ENCODE measurements around the gene C10orf67.

The C10orf67 gene

DNA sequence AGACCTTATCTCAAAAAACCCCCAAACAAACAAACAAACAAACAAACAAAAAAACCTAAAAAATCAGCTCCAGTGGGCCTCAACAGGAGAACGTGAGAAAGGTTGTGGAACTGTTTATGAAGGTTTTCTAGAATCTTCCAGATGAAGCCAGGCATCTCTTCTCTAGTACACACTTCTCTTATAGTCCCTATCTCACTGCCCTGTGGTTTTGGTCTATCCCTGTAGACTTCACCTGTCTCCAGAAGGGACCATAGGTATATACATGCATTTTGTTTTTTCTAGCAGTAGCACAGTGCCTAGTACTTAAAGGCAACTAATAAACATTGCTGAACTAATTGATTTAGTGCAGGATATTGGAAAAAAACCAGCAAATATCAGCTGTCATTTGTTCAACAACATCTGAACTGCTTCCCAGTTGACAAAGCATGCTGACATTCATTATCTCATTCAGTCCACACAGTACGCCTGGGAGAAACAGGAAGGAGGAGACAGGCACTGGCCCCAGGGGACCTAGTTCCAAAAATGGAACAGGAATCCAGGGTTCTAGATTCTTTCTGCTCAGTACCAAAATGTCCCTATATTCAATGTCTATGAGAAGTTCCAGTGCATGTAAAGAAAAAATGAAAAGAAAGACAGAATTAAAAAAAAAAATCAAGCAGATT lies 59.8 kb downstream of the C10orf67 start:
- TF ChIP-seq, protein P1, sequence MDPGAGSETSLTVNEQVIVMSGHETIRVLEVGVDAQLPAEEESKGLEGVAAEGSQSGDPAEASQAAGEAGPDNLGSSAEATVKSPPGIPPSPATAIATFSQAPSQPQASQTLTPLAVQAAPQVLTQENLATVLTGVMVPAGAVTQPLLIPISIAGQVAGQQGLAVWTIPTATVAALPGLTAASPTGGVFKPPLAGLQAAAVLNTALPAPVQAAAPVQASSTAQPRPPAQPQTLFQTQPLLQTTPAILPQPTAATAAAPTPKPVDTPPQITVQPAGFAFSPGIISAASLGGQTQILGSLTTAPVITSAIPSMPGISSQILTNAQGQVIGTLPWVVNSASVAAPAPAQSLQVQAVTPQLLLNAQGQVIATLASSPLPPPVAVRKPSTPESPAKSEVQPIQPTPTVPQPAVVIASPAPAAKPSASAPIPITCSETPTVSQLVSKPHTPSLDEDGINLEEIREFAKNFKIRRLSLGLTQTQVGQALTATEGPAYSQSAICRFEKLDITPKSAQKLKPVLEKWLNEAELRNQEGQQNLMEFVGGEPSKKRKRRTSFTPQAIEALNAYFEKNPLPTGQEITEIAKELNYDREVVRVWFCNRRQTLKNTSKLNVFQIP (CRISPR knock-in tag; IDR thresholded peaks at IDR 0.05; ENCODE audit: borderline replicate concordance, low read depth) = no peak
- no peak for TF ChIP-seq ZNF70 (CRISPR knock-in tag; IDR thresholded peaks at IDR 0.05)
- TF ChIP-seq ZNF565 (CRISPR knock-in tag; conservative IDR thresholded peaks at IDR 0.05; ENCODE audit: low read depth) = no peak
- TF ChIP-seq RARB (CRISPR knock-in tag; IDR thresholded peaks at IDR 0.05) = no peak
- no peak for TF ChIP-seq GLIS3 (CRISPR knock-in tag; IDR thresholded peaks at IDR 0.05)
- no peak for TF ChIP-seq ZFP3 (CRISPR knock-in tag; IDR thresholded peaks at IDR 0.05)
- TF ChIP-seq, protein P2, sequence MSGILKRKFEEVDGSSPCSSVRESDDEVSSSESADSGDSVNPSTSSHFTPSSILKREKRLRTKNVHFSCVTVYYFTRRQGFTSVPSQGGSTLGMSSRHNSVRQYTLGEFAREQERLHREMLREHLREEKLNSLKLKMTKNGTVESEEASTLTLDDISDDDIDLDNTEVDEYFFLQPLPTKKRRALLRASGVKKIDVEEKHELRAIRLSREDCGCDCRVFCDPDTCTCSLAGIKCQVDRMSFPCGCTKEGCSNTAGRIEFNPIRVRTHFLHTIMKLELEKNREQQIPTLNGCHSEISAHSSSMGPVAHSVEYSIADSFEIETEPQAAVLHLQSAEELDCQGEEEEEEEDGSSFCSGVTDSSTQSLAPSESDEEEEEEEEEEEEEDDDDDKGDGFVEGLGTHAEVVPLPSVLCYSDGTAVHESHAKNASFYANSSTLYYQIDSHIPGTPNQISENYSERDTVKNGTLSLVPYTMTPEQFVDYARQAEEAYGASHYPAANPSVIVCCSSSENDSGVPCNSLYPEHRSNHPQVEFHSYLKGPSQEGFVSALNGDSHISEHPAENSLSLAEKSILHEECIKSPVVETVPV (CRISPR knock-in tag; IDR thresholded peaks at IDR 0.05) = no peak
- TF ChIP-seq ZC3H10 (CRISPR knock-in tag; IDR thresholded peaks at IDR 0.05) = no peak
- TF ChIP-seq ESRRG (CRISPR knock-in tag; IDR thresholded peaks at IDR 0.05) = no peak
- no peak for TF ChIP-seq OSR1 (CRISPR knock-in tag; IDR thresholded peaks at IDR 0.05)
- TF ChIP-seq, protein P3, sequence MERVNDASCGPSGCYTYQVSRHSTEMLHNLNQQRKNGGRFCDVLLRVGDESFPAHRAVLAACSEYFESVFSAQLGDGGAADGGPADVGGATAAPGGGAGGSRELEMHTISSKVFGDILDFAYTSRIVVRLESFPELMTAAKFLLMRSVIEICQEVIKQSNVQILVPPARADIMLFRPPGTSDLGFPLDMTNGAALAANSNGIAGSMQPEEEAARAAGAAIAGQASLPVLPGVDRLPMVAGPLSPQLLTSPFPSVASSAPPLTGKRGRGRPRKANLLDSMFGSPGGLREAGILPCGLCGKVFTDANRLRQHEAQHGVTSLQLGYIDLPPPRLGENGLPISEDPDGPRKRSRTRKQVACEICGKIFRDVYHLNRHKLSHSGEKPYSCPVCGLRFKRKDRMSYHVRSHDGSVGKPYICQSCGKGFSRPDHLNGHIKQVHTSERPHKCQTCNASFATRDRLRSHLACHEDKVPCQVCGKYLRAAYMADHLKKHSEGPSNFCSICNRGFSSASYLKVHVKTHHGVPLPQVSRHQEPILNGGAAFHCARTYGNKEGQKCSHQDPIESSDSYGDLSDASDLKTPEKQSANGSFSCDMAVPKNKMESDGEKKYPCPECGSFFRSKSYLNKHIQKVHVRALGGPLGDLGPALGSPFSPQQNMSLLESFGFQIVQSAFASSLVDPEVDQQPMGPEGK (CRISPR knock-in tag; IDR thresholded peaks at IDR 0.05; ENCODE audit: borderline replicate concordance) = no peak

DNA sequence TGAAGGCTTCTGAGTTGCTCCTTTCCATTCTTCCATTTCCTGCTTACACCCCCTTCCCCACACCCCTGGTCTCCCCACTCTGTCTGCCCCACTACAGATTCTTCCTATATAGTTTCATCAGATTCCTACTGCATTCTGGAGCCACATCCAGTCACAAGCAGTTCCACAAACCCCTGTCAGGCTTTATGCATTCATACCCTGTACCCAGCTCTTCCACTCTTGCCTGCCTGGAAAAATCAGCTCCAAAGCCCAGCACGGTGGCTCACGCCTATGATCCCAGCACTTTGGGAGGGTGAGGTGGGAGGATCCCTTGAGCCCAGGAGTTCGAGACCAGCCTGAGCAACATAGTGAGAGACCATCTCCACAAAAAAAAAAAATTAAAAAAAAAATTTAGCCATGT lies 60.4 kb downstream of the C10orf67 start:
- no peak for TF ChIP-seq SNAI2 (CRISPR knock-in tag; IDR thresholded peaks at IDR 0.05)
- no peak for TF ChIP-seq CSDC2 (CRISPR knock-in tag; IDR thresholded peaks at IDR 0.05)
- no peak for TF ChIP-seq GLIS3 (CRISPR knock-in tag; IDR thresholded peaks at IDR 0.05)
- TF ChIP-seq ZNF70 (CRISPR knock-in tag; IDR thresholded peaks at IDR 0.05) = no peak
- no peak for TF ChIP-seq RARB (CRISPR knock-in tag; IDR thresholded peaks at IDR 0.05)
- no peak for TF ChIP-seq OSR1 (CRISPR knock-in tag; IDR thresholded peaks at IDR 0.05)
- TF ChIP-seq ARNTL (CRISPR knock-in tag; IDR thresholded peaks at IDR 0.05; ENCODE audit: borderline replicate concordance, low read depth) = no peak
- no peak for TF ChIP-seq PPARA (CRISPR knock-in tag; IDR thresholded peaks at IDR 0.05; ENCODE audit: borderline replicate concordance)
- TF ChIP-seq ZC3H10 (CRISPR knock-in tag; IDR thresholded peaks at IDR 0.05) = no peak
- no peak for TF ChIP-seq ZNF565 (CRISPR knock-in tag; conservative IDR thresholded peaks at IDR 0.05; ENCODE audit: low read depth)
- no peak for TF ChIP-seq BACH2 (CRISPR knock-in tag; IDR thresholded peaks at IDR 0.05; ENCODE audit: borderline replicate concordance)
- TF ChIP-seq, protein P2 (CRISPR knock-in tag; IDR thresholded peaks at IDR 0.05) = no peak
- TF ChIP-seq, protein P4, sequence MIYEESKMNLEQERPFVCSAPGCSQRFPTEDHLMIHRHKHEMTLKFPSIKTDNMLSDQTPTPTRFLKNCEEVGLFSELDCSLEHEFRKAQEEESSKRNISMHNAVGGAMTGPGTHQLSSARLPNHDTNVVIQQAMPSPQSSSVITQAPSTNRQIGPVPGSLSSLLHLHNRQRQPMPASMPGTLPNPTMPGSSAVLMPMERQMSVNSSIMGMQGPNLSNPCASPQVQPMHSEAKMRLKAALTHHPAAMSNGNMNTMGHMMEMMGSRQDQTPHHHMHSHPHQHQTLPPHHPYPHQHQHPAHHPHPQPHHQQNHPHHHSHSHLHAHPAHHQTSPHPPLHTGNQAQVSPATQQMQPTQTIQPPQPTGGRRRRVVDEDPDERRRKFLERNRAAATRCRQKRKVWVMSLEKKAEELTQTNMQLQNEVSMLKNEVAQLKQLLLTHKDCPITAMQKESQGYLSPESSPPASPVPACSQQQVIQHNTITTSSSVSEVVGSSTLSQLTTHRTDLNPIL (CRISPR knock-in tag; IDR thresholded peaks at IDR 0.05; ENCODE audit: low read depth) = no peak
- no peak for TF ChIP-seq ESRRG (CRISPR knock-in tag; IDR thresholded peaks at IDR 0.05)
- TF ChIP-seq, protein P5, sequence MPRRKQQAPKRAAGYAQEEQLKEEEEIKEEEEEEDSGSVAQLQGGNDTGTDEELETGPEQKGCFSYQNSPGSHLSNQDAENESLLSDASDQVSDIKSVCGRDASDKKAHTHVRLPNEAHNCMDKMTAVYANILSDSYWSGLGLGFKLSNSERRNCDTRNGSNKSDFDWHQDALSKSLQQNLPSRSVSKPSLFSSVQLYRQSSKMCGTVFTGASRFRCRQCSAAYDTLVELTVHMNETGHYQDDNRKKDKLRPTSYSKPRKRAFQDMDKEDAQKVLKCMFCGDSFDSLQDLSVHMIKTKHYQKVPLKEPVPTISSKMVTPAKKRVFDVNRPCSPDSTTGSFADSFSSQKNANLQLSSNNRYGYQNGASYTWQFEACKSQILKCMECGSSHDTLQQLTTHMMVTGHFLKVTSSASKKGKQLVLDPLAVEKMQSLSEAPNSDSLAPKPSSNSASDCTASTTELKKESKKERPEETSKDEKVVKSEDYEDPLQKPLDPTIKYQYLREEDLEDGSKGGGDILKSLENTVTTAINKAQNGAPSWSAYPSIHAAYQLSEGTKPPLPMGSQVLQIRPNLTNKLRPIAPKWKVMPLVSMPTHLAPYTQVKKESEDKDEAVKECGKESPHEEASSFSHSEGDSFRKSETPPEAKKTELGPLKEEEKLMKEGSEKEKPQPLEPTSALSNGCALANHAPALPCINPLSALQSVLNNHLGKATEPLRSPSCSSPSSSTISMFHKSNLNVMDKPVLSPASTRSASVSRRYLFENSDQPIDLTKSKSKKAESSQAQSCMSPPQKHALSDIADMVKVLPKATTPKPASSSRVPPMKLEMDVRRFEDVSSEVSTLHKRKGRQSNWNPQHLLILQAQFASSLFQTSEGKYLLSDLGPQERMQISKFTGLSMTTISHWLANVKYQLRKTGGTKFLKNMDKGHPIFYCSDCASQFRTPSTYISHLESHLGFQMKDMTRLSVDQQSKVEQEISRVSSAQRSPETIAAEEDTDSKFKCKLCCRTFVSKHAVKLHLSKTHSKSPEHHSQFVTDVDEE (CRISPR knock-in tag; IDR thresholded peaks at IDR 0.05) = no peak
- TF ChIP-seq ZFP3 (CRISPR knock-in tag; IDR thresholded peaks at IDR 0.05) = no peak
- TF ChIP-seq TOX (CRISPR knock-in tag; IDR thresholded peaks at IDR 0.05; ENCODE audit: borderline replicate concordance) = no peak
- no peak for TF ChIP-seq ISL1 (CRISPR knock-in tag; IDR thresholded peaks at IDR 0.05)
- TF ChIP-seq, protein P1 (CRISPR knock-in tag; IDR thresholded peaks at IDR 0.05; ENCODE audit: borderline replicate concordance, low read depth) = no peak
- TF ChIP-seq TCF4 (CRISPR knock-in tag; IDR thresholded peaks at IDR 0.05; ENCODE audit: borderline replicate concordance) = no peak

More for the DNA sequence above, 59.8 kb downstream of the C10orf67 start:
- ATAC-seq = no peak

More for the DNA sequence above, 60.4 kb downstream of the C10orf67 start:
- ATAC-seq = no peak
